Nucleus accumbens (tissue), 56 donors: Measurements from ENCODE around the gene TBC1D16.

Experiments used
- DNase-seq, 56 donors: peaks; one replicate each; lab custom pipeline; 2025; lab: John Stamatoyannopoulos, UW

The TBC1D16 gene

DNA sequence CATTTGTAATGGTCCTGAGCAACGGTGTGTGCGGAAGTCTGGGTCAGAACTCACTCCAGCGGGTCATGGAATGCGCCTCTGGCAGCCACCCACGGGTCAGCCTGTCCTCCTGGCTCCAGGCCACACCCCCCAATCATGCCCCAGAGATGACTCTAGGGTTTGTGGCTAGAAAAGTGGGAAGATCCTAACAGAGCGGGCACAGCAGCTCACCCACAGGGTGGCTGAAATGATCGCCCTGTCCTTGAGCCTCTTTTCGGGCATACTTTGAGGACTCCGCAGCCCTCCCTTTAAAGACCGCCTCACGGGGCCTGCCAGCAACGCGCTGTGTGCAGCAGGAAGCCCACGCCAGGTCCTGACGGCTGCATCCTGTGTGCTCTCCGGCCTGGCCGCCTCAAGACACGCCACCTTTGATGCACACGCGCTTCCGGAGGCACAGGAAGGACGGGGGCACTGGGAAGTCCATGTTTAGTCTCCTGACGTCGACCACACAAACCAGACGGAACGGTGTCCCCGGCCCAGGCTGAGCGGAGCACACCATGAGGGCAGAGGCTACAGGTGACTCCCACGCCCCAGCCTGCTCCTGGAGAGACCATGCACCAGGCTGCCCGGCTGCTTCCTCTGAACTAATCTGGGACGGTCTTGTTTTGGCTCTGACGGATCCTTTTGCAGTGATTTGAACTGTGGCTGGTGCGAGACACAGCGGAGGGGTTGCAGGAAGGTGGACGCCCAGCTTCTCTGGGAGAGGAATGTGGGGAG is 92.9 kb downstream of the TBC1D16 start:
- DNase-seq, result no peak

DNA sequence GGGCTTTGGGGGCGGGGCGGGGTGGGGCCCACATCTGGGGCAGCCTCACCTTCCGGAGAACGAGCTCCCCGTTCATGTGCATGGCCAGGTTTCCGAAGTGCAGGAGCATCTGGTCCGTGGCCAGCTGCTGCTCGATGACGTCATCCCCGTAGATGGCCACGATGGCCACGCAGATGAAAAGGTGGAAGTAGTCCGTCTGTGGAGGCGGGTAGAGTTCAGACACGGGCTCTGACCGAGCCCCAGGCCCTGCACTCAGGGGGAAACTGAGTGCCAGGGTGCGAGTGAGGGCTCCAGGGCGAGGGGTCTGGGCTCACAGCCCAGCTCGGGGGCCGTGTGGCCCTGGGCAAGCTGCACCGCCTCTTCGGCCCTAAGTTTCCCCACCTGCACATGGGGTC is 93.7 kb downstream of the TBC1D16 start:
- no peak for DNase-seq

DNA sequence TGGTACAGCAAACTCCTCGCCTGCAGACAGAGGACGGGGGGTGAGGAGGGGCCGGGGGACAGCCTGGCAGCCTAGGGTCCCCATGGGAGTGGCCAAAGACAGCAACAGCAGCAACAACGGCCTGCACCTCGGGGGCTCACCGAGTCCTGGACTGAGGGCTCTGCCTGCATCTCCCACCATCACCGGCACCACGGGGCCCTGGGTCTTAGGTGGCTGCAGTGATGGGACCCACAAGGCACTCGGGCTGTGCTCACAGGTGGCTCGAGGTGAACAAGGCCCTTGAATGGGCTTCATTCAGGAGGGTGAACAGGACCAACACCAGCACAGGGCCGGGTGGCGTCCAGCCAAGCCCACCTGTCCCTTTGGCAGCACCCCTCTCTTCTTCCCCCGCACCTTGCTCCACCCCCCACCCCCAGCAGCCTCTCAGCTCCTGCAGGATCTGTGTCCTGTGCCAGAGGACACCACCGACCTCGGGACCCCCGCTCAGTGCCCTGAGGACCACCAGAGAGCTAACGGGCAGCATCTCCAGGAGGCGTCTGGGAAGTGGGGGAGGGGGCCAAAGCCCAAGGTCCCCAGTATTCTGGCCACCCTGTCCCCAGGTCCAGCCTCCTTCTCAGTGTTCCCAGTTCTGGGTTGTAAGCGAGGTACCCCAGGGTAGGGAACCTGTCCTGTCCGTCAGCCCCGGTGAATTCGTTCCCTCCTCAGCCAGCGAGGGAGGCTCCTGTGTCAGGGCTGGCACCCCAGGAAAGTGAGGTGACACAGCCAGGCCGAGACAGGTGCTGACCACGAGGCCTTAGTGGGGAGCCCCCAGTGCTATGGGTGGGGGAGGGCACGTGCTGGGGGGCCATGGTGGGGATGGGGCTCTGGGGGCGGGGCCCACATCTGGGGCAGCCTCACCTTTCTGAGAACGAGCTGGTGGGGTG is 94.3 kb downstream of the TBC1D16 start:
- no peak for DNase-seq

DNA sequence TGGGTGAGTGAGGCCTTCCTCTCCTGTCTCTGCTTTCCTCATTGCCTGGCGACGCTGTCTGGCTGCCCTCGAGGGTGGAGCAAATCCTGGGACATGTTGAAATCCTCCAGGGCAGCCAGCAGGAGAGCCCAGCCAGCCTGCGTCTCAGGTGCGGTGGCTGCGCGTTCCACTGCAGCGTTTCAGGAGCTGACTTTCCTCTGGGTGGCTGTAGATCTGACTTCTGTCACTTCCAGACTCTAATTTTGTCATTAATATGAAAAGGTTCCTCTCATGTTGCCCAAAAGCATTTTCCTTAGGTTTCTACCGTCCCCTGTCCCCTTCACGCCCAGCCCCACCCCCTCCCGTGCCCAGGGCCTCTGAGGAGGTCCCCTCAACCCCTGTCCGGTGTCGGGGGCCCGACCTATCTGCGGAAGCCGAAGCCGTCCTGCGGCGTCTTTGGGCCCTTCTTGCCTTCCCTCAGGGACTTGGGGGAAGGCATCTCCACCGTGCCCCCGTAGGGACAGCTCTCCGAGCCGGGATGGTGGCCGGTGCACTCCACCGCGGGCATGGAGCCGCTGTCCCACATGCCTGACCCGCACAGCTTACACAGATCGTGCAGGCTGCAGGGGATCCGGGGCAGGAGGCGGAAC is 95.1 kb downstream of the TBC1D16 start:
- no peak for DNase-seq

DNA sequence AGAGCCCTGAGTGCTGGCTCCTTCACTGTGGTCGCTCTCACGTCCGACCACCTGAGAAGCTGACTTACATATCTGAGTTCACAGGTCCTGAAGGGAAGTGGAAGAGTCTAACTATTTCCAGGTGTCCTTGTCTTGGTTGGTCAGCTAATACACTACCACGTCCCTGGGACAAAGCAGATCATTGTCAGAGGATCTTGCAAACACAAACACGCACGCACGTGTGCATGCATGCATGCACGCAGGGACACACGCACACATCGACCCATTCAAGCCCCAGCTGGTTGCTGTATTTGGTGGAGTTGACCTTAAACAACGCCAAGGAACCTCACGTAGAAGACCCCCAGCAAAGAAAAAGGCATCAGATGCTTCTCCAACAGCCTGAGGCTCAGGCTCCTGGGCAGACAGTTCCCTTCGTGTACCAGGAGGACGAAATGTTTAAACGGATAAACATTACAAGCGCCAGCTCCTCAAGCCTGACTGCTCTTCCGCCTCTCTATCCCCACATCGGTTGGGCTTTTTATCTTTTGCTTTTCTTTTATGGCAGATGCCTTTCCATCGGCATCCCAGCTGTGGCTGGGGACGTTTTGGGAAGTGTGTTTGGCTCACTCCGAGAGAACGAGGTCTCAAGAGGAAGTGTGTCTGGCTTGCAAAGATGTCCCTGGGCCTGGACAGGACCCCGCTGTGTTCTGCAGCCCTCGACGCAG is 95.8 kb downstream of the TBC1D16 start:
- DNase-seq, result no peak

DNA sequence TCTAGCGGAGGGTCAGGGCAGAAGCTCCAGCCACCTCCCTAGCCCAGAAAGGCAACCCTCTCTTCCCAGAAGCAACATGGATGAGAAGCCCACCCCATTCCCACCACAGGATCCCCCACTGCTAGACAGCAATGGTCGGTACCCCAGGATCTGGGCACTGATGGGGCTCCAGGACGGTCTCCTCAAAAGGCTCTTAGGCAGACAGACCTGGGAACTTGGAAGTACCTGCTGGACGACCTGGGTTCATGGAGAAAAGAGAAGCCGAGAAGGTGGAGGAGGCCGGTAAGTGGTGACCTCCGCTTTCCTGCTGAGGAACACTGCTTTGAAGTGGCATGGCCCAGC is 96.6 kb downstream of the TBC1D16 start:
- no peak for DNase-seq

DNA sequence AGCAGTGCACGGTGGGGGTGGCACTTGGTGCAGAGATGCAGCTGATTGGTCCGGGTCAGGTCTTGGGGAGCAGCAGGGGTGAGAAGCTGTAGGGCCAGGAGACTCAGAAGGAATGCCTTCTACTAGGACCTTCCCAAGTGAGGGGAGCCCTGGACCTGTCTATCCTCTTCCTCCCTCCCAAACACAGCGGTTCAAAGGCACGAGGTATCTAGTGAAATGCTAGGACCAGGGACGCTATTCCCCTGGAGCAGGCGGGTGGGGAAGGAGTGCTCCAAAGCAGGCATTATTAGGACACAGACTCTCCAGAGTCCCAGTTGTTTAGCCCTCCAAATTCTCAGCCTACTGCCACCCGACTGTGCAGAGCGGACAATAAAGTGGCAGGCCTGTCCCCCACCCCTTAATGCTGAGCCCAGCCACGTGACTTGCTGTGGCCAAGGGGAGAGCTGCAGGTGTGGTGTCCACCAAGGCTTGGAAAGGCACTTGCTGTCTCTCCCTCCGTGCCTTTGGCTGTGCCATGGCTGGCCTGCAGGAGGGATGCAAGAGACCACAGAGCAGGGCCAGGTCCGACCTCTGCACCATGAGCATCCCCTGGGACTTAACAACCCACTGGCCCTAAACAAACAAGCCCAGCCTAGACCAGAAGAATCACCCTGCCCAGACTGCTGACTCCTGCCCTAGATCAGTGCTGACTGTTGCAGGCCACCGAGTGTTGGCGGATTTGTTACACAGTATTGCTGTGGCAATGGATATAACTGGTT is 97.2 kb downstream of the TBC1D16 start:
- no peak for DNase-seq

DNA sequence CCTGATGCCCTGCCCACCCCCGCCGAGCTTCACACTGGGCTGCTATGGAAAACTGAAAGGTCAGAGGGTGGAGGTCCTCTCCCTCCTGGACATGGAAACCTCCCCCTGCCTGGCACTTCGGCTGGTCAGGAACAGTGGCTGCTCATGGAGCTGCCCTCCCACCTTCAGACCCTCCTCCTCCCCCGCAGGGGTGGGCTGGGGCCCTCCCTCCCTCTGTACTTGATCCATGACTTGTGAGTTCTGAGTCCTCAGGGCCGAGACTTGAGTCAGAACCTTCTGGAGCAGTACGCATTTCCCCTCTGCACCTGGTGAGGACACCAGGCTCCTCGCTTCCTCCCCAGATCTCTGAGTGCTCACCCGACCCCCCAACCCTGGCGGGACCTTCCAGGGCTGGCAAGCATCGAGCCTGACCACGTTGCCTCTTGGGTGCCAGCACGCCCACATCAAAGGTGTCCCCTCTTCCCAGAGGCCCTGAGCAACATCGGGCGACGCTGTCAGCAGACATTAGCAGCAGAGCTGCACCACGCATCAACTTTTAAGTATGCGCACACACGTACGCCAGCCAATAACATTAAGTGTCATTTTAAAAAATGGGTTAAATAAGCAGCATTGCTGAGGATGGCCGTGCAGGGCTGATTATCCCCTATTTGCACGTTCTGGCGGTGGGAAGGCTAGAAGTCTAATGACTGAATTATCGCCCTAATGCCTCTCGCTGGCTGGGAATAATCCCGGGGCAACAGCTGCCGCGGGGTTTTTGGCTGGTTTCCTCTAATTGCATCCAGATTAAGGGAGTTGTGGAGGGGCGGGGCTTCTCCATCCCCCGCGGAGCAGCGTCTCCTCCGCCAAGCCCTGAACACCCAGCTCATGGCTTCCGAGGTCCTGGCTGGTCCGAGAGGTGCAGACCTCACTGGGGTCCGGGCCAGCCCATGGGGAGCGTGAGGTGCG is 98.0 kb downstream of the TBC1D16 start:
- DNase-seq, result peak in 2 of 56 donors; percentile 16 to 31

DNA sequence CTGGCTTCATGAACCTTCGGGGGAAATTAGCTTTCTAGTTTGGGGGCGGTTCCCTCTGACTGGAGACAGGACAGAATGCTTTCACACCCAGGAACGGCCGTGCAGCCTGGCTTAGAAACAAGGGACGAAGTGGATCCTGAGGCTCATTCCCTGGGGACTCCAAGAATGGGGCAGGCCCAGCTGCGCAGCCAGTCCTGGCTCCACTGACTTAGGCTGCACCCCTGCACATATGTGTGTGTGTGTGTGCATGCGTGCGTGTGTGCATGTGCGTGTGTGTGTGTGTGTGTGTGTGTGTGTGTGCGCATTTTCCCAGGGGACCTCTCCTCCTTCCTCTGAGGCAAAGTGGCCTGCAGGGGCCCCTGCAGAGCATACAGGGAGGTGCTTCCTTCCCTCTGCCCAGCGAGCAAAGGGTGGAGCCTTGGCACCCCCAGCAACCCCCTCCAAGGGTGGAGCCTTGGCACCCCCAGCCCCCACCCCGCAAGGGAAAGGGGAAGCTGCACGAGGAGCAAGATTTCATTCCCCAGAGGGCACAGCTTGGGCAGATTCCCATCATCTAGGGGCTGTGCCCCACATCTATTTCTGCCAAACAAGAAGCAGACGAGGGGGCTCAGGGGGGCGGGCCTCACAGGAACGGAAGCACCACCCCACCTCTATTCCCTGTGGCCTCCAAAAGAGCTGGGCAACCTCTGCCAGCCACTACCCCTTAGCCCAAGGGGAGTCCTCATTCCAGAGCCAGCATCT is 98.9 kb downstream of the TBC1D16 start:
- no peak for DNase-seq

DNA sequence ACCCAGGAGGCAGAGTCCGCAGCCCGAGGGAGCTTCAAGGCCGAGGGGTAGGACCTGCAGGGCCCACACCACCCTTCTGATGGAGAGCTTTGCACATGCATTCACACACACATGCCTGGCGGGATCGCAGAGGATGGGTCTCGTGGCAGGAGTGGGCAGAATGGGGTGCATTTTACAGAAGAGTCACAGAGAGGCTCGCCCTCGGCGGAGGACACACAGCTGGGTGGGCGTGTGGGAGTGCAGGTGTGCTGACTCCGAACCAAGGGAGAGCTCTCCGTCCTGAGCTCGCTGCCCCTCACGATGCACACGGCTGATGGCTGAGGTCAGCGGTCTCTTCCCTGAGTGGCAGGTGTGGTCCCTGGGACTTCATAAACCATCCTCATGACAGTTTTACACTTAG is 99.6 kb downstream of the TBC1D16 start:
- DNase-seq, result no peak

DNA sequence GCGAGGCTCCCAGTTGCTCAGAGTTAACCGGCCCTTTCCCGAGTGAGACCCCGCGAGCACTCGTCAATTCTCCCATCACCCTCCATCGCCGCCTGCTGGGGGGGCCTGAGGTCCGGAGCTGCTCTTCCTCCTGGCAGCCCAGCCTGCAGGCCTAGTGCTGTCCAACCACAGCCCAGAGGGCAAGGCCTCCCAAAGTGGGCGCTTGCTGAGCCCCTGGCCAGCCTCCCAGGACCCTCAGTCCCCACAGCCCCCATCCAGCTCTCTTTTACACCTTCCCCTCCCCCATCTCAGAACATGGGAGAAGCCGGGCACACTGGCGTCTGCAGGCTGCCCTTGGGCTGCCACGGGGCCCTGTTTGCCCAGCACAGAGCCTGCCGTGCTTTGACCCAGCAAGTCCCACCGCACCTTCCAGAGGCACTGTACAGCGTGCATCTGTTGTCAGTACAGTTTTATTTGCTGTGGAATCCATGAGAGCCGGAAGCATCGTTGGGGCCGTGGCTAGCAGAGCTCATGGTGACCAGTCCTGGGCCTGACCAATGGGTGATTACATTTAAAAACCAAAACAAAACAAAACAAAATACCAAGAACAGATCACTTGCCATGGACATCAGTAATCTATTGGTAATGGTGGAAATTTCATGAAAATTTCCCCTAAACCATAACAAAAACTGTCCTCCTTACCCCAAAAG is 100.3 kb downstream of the TBC1D16 start:
- no peak for DNase-seq

DNA sequence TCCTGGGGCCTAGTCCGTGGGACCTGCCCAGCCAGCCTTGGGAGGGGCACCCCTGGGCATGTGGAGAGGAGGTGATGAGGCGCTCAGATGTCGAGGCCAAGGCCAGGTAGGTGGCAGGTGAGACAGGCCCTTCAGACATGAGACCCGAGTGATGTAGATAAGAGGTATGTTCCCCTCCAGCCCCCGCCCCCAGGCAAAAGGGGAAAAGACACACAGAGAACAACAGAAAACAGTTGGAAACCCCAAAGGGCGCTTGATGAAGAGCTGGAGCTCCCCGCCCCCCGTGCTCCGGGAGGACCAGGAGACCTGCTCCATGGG is 101.1 kb downstream of the TBC1D16 start:
- no peak for DNase-seq

DNA sequence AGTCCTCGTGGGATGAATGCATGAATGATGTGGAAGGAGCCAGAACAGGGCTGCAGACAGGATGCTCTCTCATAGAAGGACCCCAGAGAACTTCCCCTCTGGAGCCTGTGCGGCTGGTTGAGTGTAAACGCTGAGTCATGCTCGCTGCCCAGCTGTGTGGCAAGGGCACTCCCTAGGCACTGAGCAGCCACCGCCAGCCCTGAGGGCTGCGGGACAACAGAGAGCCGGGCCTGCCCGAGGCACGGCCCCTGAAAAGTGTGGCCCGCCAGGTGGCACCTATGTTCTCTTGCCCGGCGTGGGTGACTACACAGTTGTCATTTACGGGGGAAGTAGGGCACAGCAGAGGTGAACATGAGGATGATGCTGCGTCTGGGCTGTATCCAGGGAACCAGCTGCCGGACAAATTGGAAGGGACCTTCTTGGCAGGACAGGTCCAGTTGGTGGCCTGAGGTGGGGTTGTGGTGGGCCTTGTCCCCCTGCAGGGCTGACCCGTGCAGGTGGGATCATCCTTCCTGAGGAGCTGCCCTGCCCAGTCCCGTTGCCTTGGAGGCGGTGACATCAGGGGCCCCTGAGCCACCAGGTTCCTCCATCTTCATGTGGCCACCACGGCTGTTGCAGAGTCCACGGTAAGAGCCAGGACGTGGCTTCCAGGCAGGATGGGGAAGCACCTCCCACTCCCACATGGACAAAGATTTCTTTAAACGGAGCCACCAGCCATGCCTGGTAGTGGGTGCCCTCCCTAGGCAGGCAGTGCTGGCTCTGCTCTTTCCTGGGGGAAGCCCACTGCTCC is 101.6 kb downstream of the TBC1D16 start:
- DNase-seq, result peak in 46 of 56 donors; percentile 16 to 77 (median 41)

DNA sequence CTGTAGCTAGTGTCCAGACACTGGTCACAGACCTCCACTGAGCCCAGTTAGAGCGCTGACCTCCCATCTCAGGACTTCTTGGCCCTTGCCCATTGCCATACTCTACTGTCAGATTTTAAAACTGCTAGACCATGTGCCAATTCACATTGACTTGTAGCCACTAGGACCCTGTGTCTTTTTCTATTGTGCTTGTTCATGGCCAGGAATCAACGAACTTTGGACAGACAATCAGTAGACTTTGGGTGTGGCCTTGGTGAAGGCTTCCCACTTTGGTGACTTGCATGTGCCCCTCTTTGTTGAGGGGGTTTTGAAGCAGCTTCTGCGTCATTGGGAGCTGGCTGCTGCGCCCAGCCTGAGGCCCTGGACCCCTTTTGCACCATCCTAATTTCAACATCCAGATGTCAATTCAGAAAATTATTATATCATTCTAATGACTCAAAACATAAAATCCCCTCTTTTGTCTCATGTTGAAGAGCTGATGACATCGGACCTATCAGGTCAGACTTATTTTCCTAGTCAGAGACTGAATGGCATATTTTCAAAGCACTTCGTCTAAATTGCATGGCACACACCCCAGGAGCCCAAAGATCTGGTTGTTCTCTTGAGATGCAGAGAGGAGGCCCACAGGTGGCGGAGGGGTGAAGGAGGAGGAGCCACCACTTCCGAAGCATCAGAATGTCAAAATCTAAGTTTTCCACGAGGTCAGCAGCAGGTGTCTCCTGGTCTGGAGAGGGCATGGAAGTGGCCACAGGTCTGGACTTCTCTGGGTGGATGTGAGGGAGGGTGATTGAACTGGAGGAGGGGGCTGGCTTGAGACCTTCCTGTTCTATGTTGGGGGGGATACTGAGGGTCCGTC is 103.0 kb downstream of the TBC1D16 start:
- DNase-seq, result no peak

DNA sequence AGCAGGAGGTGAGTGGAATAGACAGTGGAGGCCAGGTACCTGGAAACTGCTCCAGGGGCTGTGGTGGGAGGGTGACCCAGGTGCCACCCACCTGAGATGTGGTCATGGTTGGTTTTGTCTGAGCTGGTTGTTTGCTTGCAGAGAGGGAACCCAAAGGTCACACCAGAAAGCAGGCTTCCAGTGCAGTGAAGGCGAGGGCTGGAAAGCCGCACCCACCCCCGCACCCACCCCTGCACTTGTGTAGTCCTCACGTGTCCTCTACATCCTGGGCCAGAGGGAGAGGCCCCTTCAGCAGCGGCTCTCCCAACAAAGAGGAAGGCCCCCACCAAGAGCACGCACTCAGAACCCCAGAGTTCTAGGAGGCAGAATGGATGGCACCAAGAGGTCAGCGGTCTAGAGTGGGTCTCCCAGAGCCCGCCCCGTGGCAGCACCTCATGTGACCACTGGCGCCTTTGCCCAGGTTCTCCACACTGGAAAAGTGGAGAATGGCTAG is 103.8 kb downstream of the TBC1D16 start:
- DNase-seq, result no peak
